ENCODE data around the gene CLCN4. TPM values are rescaled to one million over a fixed set of nuclear protein-coding genes. Genes with fewer than 3 reads are reported as not detected.

CLCN4 gene
- total RNA-seq, 1 donor from 2014 or later = 4.7 TPM

- peaks cover 41% of the 10 kb centered on the region for H3K36me3 Mint-ChIP-seq (ENCODE audit: low read depth)
- H3K4me1 Mint-ChIP-seq = peaks cover 18% of the 10 kb centered on the region
- ATAC-seq (ENCODE audit: low read depth) (peak; percentile 34), DNase-seq (no peak)
- ChIA-PET POLR2A (no interaction called here), CTCF (interaction anchor here (1.6 to 2.0 kb wide), 2 partner anchors 19 to 389 kb away, joined by 4 to 11 read pairs; no protein-coding TSS in a partner anchor)
- intact Hi-C loops (cut with micrococcal nuclease) = no loop called here
- H3K27me3 Mint-ChIP-seq = no peaks in the 10 kb centered on the region
- no peak overlapping the region for H3K27ac Mint-ChIP-seq
- no peaks in the 10 kb centered on the region for H3K9me3 Mint-ChIP-seq
- TF ChIP-seq, protein P1, sequence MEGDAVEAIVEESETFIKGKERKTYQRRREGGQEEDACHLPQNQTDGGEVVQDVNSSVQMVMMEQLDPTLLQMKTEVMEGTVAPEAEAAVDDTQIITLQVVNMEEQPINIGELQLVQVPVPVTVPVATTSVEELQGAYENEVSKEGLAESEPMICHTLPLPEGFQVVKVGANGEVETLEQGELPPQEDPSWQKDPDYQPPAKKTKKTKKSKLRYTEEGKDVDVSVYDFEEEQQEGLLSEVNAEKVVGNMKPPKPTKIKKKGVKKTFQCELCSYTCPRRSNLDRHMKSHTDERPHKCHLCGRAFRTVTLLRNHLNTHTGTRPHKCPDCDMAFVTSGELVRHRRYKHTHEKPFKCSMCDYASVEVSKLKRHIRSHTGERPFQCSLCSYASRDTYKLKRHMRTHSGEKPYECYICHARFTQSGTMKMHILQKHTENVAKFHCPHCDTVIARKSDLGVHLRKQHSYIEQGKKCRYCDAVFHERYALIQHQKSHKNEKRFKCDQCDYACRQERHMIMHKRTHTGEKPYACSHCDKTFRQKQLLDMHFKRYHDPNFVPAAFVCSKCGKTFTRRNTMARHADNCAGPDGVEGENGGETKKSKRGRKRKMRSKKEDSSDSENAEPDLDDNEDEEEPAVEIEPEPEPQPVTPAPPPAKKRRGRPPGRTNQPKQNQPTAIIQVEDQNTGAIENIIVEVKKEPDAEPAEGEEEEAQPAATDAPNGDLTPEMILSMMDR (IDR thresholded peaks at IDR 0.05) = no peak
- no peak overlapping the region for H3K4me3 Mint-ChIP-seq
These were observed 52.2 kb downstream of the CLCN4 start for GRCh38 chrX:10208953-10209352.

DNA sequence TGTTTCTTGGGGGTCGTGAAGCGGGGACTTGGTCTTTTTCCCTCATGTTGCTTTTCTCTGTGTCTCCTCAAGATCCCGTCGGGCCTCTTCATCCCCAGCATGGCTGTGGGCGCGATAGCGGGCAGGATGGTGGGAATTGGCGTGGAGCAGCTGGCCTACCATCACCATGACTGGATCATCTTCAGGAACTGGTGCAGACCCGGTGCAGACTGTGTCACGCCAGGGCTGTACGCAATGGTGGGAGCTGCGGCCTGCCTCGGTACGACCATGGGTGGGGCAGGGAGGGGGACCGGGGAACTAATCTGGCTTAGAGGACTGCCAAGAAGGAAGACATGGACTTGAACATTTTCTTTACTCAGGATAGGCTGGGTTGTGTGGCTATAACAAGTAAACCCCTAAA lies 55.6 kb downstream of the CLCN4 start:
- intact Hi-C loops (cut with micrococcal nuclease) = no loop called here
- CTCF ChIA-PET = no interaction called here
- DNase-seq = no peak
- no peaks in the 10 kb centered on the region for H3K9me3 Mint-ChIP-seq
- TF ChIP-seq, protein P1 (IDR thresholded peaks at IDR 0.05) = no peak
- H3K4me1 Mint-ChIP-seq = peaks cover 18% of the 10 kb centered on the region
- ATAC-seq (ENCODE audit: low read depth) = no peak
- H3K27ac Mint-ChIP-seq = no peak overlapping the region
- no peak overlapping the region for H3K4me3 Mint-ChIP-seq
- H3K27me3 Mint-ChIP-seq = no peaks in the 10 kb centered on the region
- H3K36me3 Mint-ChIP-seq (ENCODE audit: low read depth) = peaks cover 47% of the 10 kb centered on the region
- POLR2A ChIA-PET = no interaction called here

- Mint-ChIP-seq H3K4me3 (no peak overlapping the region), H3K36me3 (ENCODE audit: low read depth) (peaks cover 37% of the 10 kb centered on the region), H3K27me3 (no peaks in the 10 kb centered on the region), H3K27ac (no peak overlapping the region), H3K9me3 (no peaks in the 10 kb centered on the region), H3K4me1 (peaks cover 8% of the 10 kb centered on the region)
- CTCF ChIA-PET = interaction anchor here (0.6 kb wide), 1 partner anchor 24 kb away, joined by 3 read pairs; no protein-coding TSS in a partner anchor
- intact Hi-C loops (cut with micrococcal nuclease) = no loop called here
- no peak for DNase-seq
- ATAC-seq (ENCODE audit: low read depth) = no peak
- TF ChIP-seq, protein P1 (IDR thresholded peaks at IDR 0.05) = no peak
- POLR2A ChIA-PET = no interaction called here
These were observed 56.9 kb downstream of the CLCN4 start for GRCh38 chrX:10213716-10214115.

DNA sequence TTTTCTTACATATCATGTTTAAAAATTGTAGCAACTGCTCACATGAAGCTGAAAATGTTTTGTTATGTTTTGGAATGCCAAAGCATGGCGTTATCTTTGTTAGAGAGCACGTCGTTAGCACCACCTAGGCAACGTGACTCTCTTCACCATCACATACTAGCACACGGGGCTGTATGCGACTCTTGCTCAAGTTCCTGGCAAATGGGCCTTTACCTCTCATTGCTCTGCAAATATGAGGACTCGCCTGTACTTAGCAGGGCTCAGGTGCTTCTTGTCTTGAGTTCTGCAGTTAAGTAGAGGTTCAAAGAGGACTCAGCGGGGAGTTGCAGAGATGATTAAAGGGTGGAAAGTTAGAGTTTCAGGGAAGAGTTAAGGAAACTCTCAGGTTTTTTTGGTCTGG lies 59.4 kb downstream of the CLCN4 start:
- H3K4me1 Mint-ChIP-seq = peaks cover 5% of the 10 kb centered on the region
- intact Hi-C loops (cut with micrococcal nuclease) = no loop called here
- no peaks in the 10 kb centered on the region for H3K27me3 Mint-ChIP-seq
- TF ChIP-seq, protein P1 (IDR thresholded peaks at IDR 0.05) = no peak
- H3K9me3 Mint-ChIP-seq = no peaks in the 10 kb centered on the region
- CTCF ChIA-PET = interaction anchor here (1.7 kb wide), 1 partner anchor 26 kb away, joined by 7 read pairs; no protein-coding TSS in a partner anchor
- ATAC-seq (ENCODE audit: low read depth) = no peak
- H3K27ac Mint-ChIP-seq = no peak overlapping the region
- H3K4me3 Mint-ChIP-seq = no peak overlapping the region
- POLR2A ChIA-PET = no interaction called here
- H3K36me3 Mint-ChIP-seq (ENCODE audit: low read depth) = peaks cover 43% of the 10 kb centered on the region
- DNase-seq = no peak

DNA sequence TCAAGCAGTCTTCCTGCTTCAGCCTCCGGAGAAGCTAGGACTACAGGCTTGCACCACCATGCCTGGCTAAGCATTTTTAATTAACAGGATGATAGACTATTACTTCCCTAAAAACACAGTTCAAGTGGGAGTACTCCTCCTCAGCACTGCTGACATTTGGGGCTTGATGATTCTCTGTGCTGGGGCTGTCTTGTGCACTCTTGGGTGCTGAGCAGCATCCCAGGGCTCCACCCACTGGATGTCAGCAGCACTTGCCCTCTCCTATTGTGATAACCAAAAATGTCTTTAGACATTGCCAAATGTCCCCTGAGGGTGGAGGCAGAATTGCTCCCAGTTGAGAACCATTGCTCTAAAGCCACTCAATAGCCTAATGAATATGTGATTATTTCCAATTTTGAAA lies 60.4 kb downstream of the CLCN4 start:
- ATAC-seq (ENCODE audit: low read depth) = no peak
- ChIA-PET POLR2A (no interaction called here), CTCF (interaction anchor here (2.6 kb wide), 1 partner anchor 27 kb away, joined by 11 read pairs; no protein-coding TSS in a partner anchor)
- Mint-ChIP-seq H3K27ac (no peak overlapping the region), H3K4me1 (peaks cover 13% of the 10 kb centered on the region), H3K9me3 (no peaks in the 10 kb centered on the region), H3K36me3 (ENCODE audit: low read depth) (peaks cover 46% of the 10 kb centered on the region), H3K4me3 (no peak overlapping the region), H3K27me3 (no peaks in the 10 kb centered on the region)
- TF ChIP-seq, protein P1 (IDR thresholded peaks at IDR 0.05) = no peak
- no peak for DNase-seq
- intact Hi-C loops (cut with micrococcal nuclease) = loop anchor here (1.0 kb wide), 1 partner anchor 27 kb away; no protein-coding TSS in a partner anchor

Measured in activated B cell treated with CpG ODN at 0.5 μM for 24 hours (primary cell).